Astrocyte (in vitro differentiated cells and primary cell): ENCODE data around the gene RUNX3.

Experiments used
- EZH2 ChIP-seq: IDR thresholded peaks from 2 replicates; pipeline ENCODE4 v1.6.1; 2012; ENCODE audit warnings: mild to moderate bottlenecking, low read length, inconsistent platforms; ENCODE audit not compliant: insufficient read depth
- TF ChIP-seq, protein P1 (sequence below): IDR thresholded peaks from 2 replicates; pipeline ENCODE4 v1.5.1; 2011; ENCODE audit warnings: low read depth, mild to moderate bottlenecking, inconsistent platforms, low read length, moderate library complexity; ENCODE audit not compliant: insufficient read depth

DNA sequence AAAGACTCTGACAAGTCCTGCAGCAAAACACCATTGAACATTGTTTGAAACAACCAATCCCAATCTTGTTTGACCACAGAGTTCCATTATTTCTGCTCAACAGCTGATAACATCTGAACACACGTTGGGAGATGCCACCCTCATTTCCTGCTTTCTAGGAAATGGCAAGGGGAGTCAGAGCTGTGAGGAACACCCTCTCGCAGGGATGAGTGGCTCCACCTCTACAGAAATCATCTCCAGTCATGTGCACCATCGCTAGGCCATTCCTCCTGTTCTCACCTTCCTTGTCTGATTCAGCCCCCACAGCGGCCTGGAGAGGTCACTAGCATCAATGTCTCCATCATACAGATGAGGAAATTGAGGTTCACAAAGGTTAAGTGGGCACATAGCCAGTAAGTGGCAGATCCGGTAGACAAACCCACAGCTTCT lies 22.4 kb upstream of the RUNX3 start:
- TF ChIP-seq, protein P1, sequence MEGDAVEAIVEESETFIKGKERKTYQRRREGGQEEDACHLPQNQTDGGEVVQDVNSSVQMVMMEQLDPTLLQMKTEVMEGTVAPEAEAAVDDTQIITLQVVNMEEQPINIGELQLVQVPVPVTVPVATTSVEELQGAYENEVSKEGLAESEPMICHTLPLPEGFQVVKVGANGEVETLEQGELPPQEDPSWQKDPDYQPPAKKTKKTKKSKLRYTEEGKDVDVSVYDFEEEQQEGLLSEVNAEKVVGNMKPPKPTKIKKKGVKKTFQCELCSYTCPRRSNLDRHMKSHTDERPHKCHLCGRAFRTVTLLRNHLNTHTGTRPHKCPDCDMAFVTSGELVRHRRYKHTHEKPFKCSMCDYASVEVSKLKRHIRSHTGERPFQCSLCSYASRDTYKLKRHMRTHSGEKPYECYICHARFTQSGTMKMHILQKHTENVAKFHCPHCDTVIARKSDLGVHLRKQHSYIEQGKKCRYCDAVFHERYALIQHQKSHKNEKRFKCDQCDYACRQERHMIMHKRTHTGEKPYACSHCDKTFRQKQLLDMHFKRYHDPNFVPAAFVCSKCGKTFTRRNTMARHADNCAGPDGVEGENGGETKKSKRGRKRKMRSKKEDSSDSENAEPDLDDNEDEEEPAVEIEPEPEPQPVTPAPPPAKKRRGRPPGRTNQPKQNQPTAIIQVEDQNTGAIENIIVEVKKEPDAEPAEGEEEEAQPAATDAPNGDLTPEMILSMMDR = no peak
- TF ChIP-seq EZH2 = no peak
